T-helper 22 cell (primary cell): ENCODE results near the gene CDH1.
"Not testable (repeated sequence)": the region's sequence is repeated elsewhere in the genome, so short reads cannot be mapped to it uniquely, and the experiment has no call there.

ENCODE experiments used
- DNase-seq: peaks from one replicate; pipeline ENCODE4 v3.0.0-alpha.2; 2020; ENCODE audit warnings: low read depth

Gene CDH1

GRCh38 chr16:68737046-68737729, at the start of gene CDH1:
TSS of gene CDH1 (plus strand) at chr16:68737292. CDS start at chr16:68737416, 124 bp downstream.
- DNase-seq, result no peak

- no peak for DNase-seq
Observed at GRCh38 chr16:68689921-68690320, 47.2 kb upstream of the CDH1 start.

DNA sequence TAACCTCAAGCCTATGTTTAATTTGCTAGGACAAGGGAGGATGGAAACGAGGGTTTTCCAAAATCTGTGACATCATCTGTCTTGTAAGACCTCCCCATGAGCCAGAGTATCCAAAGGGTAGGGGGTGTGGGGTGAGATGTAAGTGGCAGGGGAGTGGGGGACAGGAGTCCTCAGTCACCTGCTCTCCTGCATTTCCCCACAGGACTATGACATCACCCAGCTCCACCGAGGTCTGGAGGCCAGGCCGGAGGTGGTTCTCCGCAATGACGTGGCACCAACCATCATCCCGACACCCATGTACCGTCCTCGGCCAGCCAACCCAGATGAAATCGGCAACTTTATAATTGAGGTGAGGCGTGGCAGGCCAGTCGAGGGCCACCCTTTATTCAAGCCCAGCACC, 41.5 kb upstream of the CDH1 start:
- no peak for DNase-seq

DNA sequence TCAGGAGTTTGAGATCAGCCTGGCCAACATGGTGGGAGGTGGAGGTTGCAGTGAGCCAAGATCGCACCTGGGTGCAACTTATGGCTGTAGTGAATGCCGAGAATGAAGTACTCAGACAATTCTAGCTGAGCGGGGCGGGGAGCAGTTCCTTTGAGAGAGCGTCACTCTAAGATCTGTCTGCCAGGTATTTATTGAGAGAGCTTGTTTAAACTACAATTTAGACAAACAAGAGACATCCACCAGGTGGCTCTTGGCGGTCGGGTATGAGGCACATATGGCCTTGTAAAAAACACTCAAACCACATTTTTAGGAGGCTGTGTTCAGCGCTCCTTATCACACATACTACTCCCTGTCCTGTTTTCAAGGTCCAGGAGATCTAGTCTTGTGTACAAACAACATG, 40.6 kb upstream of the CDH1 start:
- no peak for DNase-seq

DNA sequence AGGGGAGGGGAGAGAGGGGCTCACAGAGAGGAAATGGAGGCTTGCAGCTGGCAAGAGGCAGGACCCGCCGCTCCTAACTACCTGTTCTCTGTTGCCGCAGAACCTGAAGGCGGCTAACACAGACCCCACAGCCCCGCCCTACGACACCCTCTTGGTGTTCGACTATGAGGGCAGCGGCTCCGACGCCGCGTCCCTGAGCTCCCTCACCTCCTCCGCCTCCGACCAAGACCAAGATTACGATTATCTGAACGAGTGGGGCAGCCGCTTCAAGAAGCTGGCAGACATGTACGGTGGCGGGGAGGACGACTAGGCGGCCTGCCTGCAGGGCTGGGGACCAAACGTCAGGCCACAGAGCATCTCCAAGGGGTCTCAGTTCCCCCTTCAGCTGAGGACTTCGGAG, 39.0 kb upstream of the CDH1 start:
- DNase-seq, result no peak

- DNase-seq, result no peak
Observed at GRCh38 chr16:68700120-68700519, 37.0 kb upstream of the CDH1 start.

- no peak for DNase-seq
Observed at GRCh38 chr16:68700831-68701230, 36.3 kb upstream of the CDH1 start.

DNA sequence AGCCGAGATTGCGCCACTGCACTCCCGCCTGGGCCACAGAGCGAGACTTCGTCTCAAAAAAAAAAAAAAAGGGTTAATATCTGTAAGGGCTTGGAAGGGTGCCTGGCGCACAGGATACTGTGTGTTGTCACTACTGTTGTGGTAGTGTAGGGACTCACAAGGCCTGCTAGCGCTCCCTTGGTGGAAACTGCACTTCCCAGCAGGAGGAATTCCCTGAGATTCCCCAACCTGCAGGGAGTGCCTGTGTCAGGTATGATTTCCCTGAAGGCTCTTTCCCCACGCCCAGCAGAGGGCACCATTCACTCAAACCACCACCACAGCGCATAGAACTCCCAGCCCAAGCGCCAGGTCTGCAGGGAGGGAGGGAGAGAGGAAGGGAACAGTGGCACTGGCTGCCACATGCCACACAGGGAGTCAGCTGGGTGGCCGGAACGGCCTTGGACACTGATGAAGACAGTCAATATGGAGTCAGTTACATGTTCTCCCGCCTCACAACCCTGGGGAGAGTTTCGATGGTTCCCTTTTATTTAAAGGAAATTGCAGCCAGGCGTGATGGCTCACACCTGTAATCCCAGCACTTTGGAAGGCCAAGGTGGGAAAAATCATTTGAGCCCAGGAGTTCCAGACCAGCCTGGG, 32.7 kb upstream of the CDH1 start:
- DNase-seq, result no peak

- DNase-seq, result no peak
Observed at GRCh38 chr16:68707340-68708152, 29.5 kb upstream of the CDH1 start.

GRCh38 chr16:68710211-68710610, 26.9 kb upstream of the CDH1 start:
- no peak for DNase-seq

GRCh38 chr16:68711421-68712139, 25.5 kb upstream of the CDH1 start:
- no peak for DNase-seq

DNA sequence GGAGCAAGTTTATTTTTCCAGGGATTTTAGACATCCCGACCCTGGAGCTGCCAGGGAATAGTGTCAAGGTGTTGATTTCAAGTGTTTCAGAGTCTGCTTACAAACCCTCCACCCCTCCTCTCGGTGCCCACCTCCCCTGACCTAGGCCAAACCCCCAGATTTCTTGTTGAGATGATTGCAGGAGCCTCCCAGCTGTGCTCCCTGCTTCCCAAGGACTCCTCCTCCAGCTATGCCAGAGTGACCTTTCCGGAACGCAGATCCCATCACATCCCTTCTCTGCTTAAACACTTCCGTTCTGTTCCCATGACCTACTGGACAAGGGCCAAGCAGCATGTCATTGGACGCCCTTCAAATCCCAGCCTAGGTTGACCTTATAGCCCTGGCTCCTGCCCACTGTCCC, 23.7 kb upstream of the CDH1 start:
- no peak for DNase-seq

- DNase-seq, result no peak
Observed at GRCh38 chr16:68715471-68715870, 21.6 kb upstream of the CDH1 start.

GRCh38 chr16:68716516-68716915, 20.6 kb upstream of the CDH1 start:
- DNase-seq, result not testable (repeated sequence)

- no peak for DNase-seq
Observed at GRCh38 chr16:68717684-68718083, 19.4 kb upstream of the CDH1 start.

- no peak for DNase-seq
Observed at GRCh38 chr16:68718590-68718989, 18.5 kb upstream of the CDH1 start.

DNA sequence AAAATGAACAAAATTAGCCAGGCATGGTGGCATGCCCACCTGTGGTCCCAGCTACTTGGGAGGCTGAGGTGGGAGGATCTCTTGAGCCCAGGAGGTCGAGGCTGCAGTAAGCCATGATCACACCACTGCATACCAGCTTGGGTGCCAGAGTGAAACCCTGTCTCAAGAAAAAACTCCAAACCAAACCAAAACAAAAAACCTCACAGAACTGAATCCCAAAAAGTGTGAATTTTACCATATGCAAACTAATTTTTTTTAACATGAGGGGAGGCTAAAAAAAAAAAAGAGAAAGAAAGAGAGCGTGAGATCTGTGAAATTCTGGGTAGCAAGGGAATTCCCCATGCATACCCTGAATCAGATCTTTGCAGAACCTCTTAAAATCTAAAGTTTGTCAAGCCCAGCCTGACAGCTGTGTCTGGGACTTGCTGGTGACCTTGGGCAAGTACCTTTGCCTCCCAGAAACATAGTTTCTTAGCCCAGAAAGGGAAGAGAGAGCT, 17.1 kb upstream of the CDH1 start:
- no peak for DNase-seq

DNA sequence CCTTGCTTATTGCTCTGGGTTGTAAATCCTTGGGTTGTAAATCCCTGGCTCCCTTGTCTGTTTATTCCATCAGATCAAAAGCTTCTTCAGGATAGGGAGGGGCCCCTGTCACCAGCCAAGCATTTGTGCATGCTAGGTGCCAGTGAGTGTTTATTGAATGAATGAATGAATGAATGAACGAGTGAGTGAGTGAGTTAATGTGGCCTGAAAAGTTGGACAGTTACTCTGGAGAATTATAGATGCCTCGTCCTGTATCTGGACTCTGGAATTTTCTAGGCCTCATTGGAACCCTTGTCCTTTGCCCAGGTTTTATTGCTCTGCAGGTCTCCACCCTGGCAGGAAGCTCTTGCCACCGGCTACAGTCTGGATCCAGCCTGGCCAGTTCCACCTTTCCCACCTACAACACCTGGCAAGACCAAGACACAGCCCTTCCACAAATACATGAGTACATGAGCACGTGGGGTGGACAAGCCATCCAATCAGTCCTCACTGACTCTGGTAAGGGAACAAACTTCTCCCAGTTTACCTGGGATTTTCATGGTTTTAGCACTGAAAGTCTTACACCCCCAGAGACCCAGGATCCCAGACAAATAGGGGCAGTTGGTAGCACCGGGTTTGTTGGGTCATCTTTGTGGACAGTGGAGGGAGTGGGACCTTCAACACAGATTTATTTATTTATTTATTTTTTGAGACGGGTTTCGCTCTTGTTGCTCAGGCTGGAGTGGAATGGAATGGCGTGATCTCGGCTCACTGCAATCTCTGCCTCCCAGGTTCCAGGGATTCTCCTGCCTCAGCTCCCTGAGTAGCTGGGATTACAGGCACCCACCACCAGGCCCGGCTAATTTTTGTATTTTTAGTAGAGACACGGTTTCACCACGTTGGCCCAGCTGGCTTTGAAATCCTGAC, 14.7 kb upstream of the CDH1 start:
- DNase-seq, result no peak

- DNase-seq, result no peak
Observed at GRCh38 chr16:68724797-68725196, 12.3 kb upstream of the CDH1 start.

DNA sequence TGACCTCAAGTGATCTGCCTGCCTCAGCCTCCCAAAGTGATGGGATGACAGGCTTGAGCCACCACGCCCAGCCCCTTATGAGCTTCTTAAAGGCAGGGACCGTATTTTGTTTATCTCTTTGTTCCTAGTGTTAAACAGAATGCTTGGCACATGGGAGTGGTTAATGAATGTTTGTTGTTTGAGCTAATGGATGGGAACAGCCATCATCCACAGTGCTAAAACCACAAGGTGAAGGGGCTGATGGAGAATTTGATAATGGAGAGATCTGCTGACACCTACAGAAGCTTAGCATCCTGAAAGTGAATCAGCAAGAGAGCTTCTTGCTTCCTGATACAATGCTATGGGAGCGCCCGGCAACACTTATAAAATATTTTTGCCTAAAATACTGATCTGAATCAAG, 8.6 kb upstream of the CDH1 start:
- DNase-seq, result no peak

DNA sequence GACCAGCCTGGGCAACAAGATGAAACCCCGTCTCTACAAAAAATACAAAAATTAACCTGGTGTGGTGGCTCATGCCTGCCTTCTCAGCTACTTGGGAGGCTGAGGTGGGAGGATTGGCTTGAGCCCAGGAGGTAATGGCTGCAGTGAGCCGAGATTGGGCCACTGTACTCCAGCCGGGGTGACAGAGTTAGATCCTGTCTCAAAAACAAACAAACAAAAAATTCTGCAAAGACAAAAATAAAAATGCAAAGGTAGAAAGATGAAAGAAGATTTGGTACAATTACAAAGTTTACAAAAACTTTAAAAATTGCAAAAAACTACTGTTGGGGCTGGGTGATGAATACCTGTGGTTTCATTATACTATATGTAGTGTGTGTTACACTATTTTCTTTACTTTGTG, 5.5 kb upstream of the CDH1 start:
- DNase-seq, result no peak
